Lung (tissue), 12 donors: ENCODE data around the gene SLC39A12. TPM values are rescaled to one million over a fixed set of nuclear protein-coding genes. Genes with fewer than 3 reads are reported as not detected.

ENCODE experiments used
- ATAC-seq: fragments of 200-7000 bp; cut with Tn5 transposase; one replicate; pipeline ENCODE4 v1.9.1; 2020; ENCODE audit warnings: moderate number of reproducible peaks; ENCODE audit not compliant: insufficient read depth, low FRiP score
- DNase-seq, 3 donors: peaks; one replicate each; pipeline ENCODE4 v3.0.0-alpha.2; 2013 to 2017
- H3K27ac ChIP-seq, 2 donors: one replicate each; pipeline ENCODE4 v1.5.1; 2013; ENCODE audit warnings: mild to moderate bottlenecking in 2 of 2, moderate library complexity in 2 of 2, control low read depth in 1 of 2, inconsistent platforms in 1 of 2, low read depth in 1 of 2, low read length in 1 of 2
- H3K27me3 ChIP-seq, 3 donors: one replicate each; pipeline ENCODE4 v1.5.1; 2013; ENCODE audit warnings: low read length in 2 of 3; ENCODE audit not compliant: control insufficient read depth in 3 of 3, insufficient read depth in 3 of 3
- H3K36me3 ChIP-seq, 4 donors: one replicate each; pipeline ENCODE4 v1.5.1; 2013; ENCODE audit warnings: low read length in 4 of 4, mild to moderate bottlenecking in 1 of 4, moderate library complexity in 1 of 4; ENCODE audit not compliant: control insufficient read depth in 4 of 4, insufficient read depth in 4 of 4
- H3K4me1 ChIP-seq, 5 donors: one replicate each; pipeline ENCODE4 v1.5.1; 2013; ENCODE audit warnings: low read length in 5 of 5, mild to moderate bottlenecking in 2 of 5, moderate library complexity in 1 of 5; ENCODE audit not compliant: control insufficient read depth in 5 of 5, insufficient read depth in 5 of 5
- H3K4me3 ChIP-seq: one replicate; pipeline ENCODE4 v1.5.1; 2013; ENCODE audit warnings: mild to moderate bottlenecking, control low read depth, moderate library complexity
- H3K9ac ChIP-seq, 2 donors: one replicate each; pipeline ENCODE4 v1.5.1; 2013; ENCODE audit warnings: low read length in 2 of 2, control low read depth in 1 of 2; ENCODE audit not compliant: insufficient read depth in 1 of 2
- H3K9me3 ChIP-seq, 4 donors: one replicate each; pipeline ENCODE4 v1.5.1; 2013; ENCODE audit warnings: low read length in 3 of 4, mild to moderate bottlenecking in 1 of 4, moderate library complexity in 1 of 4; ENCODE audit not compliant: control insufficient read depth in 4 of 4, insufficient read depth in 3 of 4
- CTCF ChIP-seq: IDR thresholded peaks from 2 replicates; pipeline ENCODE4 v1.5.1; 2012; ENCODE audit warnings: mild to moderate bottlenecking; ENCODE audit errors: control extremely low read depth, extremely low read depth
- WGBS, 2 donors: extraction: QIAGEN DNeasy Blood & Tissue Kit; methylation state at CpG; one replicate each; pipeline ENCODE4 v1.1.7; 2013; 5-methylcytosine and 5-hydroxymethylcytosine counted together
- polyA plus RNA-seq, 2 donors: library from polyadenylated mRNA; stranded (reverse); fragments of 200-250 nt; gene quantifications; one replicate each; pipeline ENCODE4 v1.2.1, GENCODE V29; 2013
- total RNA-seq, 2 donors: library from RNA; depleted of rRNA in 1 of 2; stranded (reverse); fragments of >200 nt in 1 of 2; gene quantifications; one replicate each; pipeline ENCODE4 v1.2.1, GENCODE V29; 2014 to 2021
- donor health status: control.
- donor health status: control.
- donor health status: Bipolar disorder and iron deficiency.
- donor health status: healthy.
- donor health status: DM: yes; HTN: yes; CAD: no.

Gene SLC39A12
- total and polyA plus RNA-seq, 4 donors, result 0.03 to 0.26 TPM; not detected in 2

GRCh38 chr10:18079665-18080295, 128.1 kb downstream of the SLC39A12 start:
- peak in 2 of 3 donors; percentile 29 to 42 for DNase-seq
- Histone ChIP-seq H3K4me3 (no peak overlapping the region), H3K9ac (no peak overlapping the region), H3K36me3 (no peaks in the 10 kb centered on the region), H3K4me1 (peaks cover 0 to 9% (median 4%) of the 10 kb centered on the region in 5 donors), H3K27me3 (no peaks in the 10 kb centered on the region), H3K9me3 (peaks cover 0 to 2% (median 0%) of the 10 kb centered on the region in 4 donors), H3K27ac (no peak overlapping the region)
- no peak for TF ChIP-seq CTCF
- no peak for ATAC-seq
- WGBS, 2 donors, result 80 to 86% methylated on average over 1 of the region's 1 CpG

DNA sequence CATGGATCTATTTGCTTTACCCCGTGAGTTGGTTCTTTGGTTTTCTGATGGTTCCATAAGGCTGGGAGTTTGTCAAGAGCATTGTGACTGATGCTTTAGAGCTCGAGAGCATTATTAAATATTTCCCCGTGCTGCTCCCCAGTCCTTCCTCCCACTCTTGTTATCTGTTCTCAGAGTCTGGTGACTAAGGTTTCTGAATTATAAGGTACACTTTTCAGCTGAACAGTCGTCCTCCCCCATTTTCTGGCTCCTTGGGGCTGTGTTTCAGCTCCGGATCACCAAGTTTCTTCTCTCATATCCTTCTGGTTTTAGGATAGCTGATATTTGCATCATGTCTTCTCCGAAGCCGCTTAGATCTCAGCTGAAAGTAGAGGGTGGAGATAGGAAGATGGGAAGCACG, 130.7 kb downstream of the SLC39A12 start:
- Histone ChIP-seq H3K27me3 (no peaks in the 10 kb centered on the region), H3K4me3 (no peak overlapping the region), H3K9me3 (no peaks in the 10 kb centered on the region), H3K9ac (no peak overlapping the region), H3K4me1 (peaks cover 0 to 24% (median 4%) of the 10 kb centered on the region in 5 donors), H3K36me3 (no peaks in the 10 kb centered on the region), H3K27ac (no peak overlapping the region)
- no peak for ATAC-seq
- DNase-seq, result no peak
- no peak for TF ChIP-seq CTCF
- WGBS, 2 donors, result 78 to 87% methylated on average over 8 of the region's 8 CpGs

DNA sequence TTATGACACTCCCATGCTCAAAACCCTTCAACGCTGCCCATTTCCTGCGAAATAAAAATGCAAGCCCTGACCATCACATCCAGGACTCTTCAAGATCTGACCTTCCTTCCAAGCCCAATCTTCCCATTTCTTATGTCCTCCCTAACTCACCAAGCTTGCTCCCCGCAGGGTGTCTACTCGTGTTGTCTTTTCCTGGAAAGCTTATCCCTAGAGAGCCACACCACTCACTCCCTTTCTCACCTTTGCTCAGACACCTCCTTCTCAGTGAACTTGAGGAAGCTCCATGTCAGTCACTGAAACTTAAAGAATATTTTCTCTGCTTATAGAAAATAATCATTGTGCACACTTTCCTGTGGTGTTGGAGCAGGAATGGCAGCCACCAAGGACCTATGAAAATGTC, 134.1 kb downstream of the SLC39A12 start:
- DNase-seq (no peak), ATAC-seq (no peak)
- Histone ChIP-seq H3K27ac (no peak overlapping the region), H3K4me3 (no peak overlapping the region), H3K4me1 (peaks cover 0 to 24% (median 4%) of the 10 kb centered on the region in 5 donors), H3K36me3 (no peaks in the 10 kb centered on the region), H3K9ac (no peak overlapping the region), H3K27me3 (no peaks in the 10 kb centered on the region), H3K9me3 (no peaks in the 10 kb centered on the region)
- 84 to 92% methylated on average over 4 of the region's 4 CpGs for WGBS, 2 donors
- TF ChIP-seq CTCF, result no peak

- H3K9ac ChIP-seq, result no peak overlapping the region
- DNase-seq (peak; percentile 19 to 79 (median 78)), ATAC-seq (no peak)
- H3K27me3 ChIP-seq, result no peaks in the 10 kb centered on the region
- no peak overlapping the region for H3K4me3 ChIP-seq
- H3K4me1 ChIP-seq, result peaks cover 0 to 24% (median 4%) of the 10 kb centered on the region in 5 donors
- no peaks in the 10 kb centered on the region for H3K9me3 ChIP-seq
- H3K27ac ChIP-seq, result no peak overlapping the region
- no peaks in the 10 kb centered on the region for H3K36me3 ChIP-seq
- no peak for TF ChIP-seq CTCF
Measured at GRCh38 chr10:18086746-18087145, 135.0 kb downstream of the SLC39A12 start.
